HCEC 1CT (cell line): ENCODE data around the gene CKAP4.
A peak's percentile ranks its signal among the peaks of the same experiment; 100 is the strongest.

Experiments
- DNase-seq: peaks from one replicate; pipeline ENCODE4 v3.0.0-alpha.2; 2017

CKAP4 gene

GRCh38 chr12:106238146-106238545 lies 9.7 kb downstream of the CKAP4 start:
- DNase-seq: no peak

- no peak for DNase-seq
Observed at GRCh38 chr12:106235770-106236169, 12.1 kb downstream of the CKAP4 start.

DNA sequence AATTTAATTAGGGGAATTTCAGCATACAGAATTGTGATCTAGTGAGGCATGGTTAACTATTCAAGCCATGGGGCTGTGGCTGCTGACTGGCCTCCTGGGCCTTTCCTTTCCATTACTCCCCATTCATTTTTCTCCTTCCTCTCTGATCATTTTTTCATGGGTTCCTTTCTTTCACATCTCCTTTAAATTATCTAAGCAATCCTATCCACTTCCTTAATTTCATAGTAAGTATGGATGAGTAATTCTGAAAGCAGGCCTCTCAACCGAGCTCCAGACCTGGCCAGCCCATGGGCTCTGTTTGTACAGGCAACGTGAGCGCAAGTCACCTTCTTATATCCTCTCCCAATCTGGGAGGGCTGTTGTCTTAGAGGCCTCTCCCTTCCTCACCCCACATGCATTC lies 13.4 kb downstream of the CKAP4 start:
- DNase-seq: no peak

DNA sequence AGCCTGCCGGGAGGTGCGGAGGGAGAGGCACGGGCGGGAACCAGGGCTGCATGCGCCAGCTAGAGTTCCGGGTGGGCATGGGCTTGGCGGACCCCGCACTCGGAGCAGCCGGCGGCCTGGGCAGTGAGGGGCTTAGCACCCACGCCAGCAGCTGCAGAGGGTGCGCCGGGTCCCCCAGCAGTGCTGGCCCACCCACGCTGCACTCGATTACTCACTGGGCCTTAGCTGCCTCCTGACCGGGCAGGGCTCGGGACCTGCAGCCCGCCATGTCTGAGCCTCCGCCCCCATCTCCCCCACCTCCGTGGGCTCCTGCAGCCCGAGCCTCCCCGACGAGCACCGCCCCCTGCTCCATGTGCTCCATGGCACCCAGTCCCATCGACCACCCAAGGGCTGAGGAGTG lies 14.8 kb downstream of the CKAP4 start:
- DNase-seq: no peak

- DNase-seq: no peak
Observed at GRCh38 chr12:106229036-106229591, 18.7 kb downstream of the CKAP4 start.

GRCh38 chr12:106228320-106228710 lies 19.5 kb downstream of the CKAP4 start:
- DNase-seq: no peak

- DNase-seq: no peak
Observed at GRCh38 chr12:106227641-106228319, 20.0 kb downstream of the CKAP4 start.

DNA sequence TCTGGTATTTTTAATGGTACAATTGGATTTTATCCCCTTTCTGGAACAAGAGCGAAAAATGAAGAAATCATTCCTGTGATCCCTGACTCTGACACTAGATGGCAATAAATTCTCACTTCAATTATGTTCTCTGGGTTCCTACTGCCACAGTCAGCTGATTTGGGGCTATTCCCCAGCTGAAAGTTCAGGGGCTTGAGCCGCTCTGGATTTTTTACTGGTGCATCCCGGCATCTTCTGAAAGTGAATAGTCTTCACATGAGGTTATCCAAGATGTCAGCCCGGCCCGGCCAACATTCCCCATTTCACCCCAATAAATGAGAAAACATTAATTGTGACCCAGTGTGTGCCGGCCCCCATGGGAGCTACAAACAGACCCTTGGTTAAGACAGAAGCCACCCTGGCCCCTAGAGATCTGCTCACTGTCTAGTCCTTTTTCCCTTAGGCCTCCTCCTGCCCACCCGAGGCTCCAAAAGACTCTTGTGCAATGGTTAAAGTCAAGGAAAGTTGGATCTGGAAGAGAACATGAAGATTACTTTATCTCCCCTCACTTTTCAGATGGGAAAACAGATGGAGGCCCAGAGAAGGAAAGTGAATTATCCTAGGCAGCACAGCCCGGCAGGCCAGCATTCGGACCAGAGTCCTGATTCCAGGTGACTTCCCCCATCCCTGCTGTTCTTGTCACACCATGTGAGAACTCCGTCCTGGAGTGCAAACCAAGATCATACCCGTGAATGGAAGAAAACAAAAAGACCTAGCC lies 20.8 kb downstream of the CKAP4 start:
- DNase-seq: peak; percentile 43

DNA sequence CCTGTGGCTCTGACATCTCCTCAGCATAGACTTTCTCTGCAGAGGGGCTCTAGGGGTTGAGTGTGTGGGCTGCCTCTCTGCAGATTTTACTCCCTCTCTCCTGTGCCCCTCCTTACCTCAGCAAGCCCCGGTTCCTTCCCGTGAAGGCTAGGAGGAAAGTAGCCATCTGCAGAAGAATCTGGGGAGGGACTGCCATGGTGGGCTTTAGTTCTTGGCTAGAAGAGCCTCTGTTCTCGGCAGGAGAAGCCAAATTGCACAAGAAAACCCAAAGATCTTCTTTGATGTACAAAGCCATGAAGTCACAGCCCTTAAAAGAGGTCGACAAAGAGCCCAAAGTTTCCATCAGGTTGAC lies 23.5 kb downstream of the CKAP4 start:
- no peak for DNase-seq

DNA sequence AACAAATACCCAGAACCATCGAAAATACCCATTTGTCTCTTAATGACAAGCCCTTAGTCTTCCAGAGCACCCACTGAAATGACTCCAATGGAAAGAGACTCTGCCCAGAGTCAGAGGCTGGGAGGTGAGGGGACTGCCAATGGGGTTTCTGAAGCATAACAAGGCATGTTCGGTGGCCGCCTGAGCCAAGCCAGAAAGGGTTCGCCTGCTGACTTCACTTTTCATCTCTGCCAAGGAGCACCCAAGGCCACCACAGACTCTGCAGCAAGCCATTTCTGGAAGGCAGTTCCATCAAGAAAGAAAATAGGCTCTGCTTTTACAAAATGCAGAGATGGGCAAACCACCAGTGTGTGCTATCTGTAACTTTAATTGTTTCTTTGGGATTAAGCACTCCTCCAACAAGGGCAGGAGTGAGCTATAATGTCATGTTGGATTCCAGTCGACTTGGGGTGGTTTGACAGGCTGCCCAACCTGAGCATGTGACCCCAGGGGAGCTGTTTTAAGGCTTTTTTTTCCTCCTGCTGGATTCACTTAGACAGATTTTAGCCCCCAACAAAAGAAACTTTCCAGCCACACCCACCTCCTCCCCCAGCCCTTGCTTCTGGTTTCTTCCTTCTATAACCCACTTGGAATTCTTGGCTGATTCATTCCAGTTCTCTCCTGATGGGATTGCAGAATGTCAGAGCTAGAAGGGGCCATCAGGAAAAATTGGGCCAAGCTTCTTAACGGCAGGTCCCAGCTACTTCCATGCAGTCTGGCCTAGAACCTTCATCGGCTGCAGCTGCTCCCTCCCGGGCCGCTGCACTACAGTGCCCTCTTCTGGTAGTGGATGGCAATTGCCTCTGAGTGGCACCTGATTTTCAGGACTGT lies 24.1 kb downstream of the CKAP4 start:
- DNase-seq: peak; percentile 39

GRCh38 chr12:106220536-106220935 lies 27.3 kb downstream of the CKAP4 start:
- DNase-seq: no peak

DNA sequence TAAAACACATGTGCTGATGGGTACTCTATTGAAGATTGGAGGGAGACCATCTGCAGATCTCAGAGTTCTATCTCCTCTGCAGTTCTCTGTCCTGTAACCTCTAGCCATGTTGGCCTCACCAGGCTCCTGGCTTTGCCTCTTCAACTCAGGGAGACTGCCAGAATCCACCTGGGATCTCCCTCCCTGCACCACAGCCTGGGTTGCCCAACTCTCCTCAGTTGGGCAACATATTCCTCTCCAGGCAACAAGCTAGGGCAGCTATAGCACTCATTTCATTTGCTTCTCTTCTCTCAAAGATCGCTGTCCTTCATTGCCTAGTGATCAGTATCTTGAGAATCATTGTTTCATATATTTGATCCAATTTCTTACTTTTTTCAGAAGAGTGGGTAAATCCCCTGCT lies 28.8 kb downstream of the CKAP4 start:
- no peak for DNase-seq

DNA sequence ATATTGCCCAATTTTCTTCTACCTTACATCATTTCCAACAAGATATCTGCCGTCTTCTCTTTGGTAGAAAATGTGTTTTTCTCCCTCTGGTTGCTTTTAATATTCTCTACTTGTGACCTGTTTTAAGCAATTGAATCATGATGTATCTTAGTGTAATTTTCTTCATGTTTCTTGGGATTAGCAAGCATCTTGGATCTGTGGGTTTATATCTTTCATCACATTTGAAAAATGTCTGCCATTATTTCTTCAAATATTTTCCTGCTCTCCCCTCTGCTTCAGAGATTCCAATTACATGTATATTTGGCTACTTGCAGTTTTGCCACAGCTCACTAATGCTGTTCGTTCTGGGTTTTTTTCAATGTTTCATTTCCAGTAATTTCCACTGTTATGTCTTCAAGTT lies 30.1 kb downstream of the CKAP4 start:
- DNase-seq: no peak

- DNase-seq: no peak
Observed at GRCh38 chr12:106214571-106214970, 33.2 kb downstream of the CKAP4 start.

- DNase-seq: no peak
Observed at GRCh38 chr12:106213662-106214061, 34.2 kb downstream of the CKAP4 start.

GRCh38 chr12:106211973-106212372 lies 35.8 kb downstream of the CKAP4 start:
- no peak for DNase-seq

DNA sequence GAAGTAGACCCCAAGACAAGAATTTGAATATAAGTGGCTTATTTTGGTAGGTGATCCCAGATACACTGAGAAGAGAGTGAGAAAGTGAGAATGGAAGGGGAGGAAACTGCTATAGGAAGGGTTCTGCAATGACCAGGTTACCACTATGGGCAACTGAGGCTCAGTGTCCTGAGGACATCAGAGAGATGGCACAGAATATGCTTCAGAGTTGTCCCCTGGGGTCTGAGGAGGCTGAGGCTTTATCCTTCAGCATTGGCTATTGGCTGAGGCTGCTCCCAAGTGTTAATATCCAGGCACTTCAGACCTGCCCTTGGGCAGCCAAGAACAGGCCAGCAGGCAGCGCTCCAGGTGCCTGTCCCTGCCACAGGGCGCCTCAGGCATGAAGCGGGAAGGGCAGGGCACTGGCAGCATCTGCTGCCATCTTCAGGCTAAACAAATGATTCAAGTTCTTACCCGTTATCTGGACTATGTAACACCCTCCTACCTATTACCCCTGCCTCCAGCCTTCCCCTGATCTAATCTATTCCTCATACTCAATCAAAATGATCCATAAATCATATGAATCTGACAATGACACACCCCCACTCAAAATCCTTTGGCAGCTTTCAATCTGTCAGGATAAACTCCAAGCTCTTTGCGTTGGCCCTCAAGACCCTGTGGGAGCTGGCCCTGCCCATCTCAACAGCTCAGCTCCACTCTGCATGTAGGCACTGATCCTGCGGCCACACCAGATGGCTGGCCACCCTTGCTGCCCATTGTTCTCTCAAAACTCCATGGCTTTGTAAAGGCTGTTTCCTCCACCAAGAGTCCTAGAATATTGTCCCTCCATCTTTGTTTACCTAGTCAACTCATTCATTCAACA lies 42.4 kb downstream of the CKAP4 start:
- DNase-seq: no peak

DNA sequence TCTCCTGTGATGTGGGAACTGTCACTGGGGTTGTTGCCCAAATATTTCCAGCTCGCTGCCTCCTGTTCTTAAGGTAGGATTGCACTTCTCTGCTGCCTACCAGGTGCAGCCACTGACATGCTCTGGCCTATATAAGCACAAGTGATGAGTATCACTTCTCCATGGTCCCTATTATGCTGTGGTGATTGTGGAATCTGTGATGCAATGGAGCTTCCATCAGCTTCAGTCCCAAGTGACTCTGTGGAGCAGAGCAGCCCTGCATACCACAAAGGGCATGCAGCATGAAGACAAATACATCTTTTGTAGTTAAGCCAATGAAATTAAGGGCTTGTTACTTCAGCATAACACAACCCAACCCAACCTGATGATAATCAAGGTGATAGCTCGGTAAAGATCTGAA lies 43.5 kb downstream of the CKAP4 start:
- no peak for DNase-seq

DNA sequence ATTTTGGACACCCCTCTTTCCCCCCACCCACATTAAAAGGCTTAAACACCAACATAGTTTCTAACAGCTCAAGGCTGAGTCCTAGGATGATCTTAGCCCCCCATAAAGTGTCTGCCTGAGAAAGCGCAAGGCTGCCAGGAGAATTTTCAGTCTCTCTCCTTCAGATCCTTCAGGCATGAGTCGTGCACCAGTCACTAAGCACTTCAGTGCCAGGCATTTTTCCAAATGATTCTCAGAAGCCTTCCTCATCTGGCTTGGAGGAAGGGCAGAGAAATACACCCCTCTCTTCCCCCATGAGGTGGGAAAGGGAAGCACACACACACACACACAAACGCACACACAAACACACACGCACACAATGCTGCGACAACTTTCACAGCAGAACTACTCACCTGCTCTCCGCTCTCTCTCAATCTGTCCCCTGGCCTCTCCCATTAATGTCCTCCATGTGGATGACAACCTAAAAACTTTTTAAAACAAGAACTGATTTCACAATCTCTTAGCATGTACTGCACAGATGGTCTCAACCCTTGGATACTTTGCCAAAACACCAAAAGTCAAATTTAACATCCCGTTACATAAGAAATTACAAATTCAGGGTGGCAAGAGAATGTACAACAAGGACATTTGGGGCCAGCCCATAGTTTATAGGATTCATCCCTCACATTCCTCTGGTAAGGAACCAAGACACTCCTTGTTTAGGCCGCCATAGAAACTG lies 49.8 kb downstream of the CKAP4 start:
- no peak for DNase-seq

GRCh38 chr12:106195621-106196027 lies 52.2 kb downstream of the CKAP4 start:
- DNase-seq: no peak

DNA sequence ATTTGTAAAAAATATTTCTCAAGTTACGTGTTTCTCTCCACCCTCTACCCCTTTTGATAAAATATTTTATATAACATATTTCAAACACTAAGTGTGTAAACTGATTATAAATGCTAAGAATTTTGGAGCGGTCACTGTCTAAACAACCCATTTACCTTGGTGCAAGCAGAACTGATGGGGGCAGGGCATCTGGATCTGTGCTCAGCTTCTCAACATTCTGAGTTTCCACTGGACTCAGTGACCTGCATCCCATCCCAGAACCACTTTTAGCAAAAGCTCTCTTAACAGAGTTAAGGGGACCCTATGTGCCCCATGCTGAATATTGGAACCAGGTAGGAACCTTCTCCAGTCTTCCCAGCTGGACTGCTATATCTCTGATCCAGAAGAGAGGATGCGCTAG lies 53.5 kb downstream of the CKAP4 start:
- no peak for DNase-seq
